Measurements from ENCODE around the gene ALG3.

- no peak for TF ChIP-seq CTCF (IDR thresholded peaks at IDR 0.05; ENCODE audit: insufficient read depth, low read depth, low read length)
- TF ChIP-seq EZH2 (IDR thresholded peaks at IDR 0.05; ENCODE audit: insufficient read depth, low read length) = no peak
Measured at GRCh38 chr3:184223946-184224345, 24.8 kb downstream of the ALG3 start.

All from astrocyte (in vitro differentiated cells and primary cell).